Keratinocyte (primary cell): ENCODE data around the gene GTF3C2. TPM values are rescaled to one million over a fixed set of nuclear protein-coding genes. Genes with fewer than 3 reads are reported as not detected.
A peak's percentile ranks its signal among the peaks of the same experiment; 100 is the strongest.

Source experiments
- DNase-seq: peaks from one replicate; pipeline ENCODE4 v3.0.0-alpha.2; 2011; ENCODE audit warnings: low read depth, missing footprints, low spot score
- FAIRE-seq: peaks from 2 replicates; lab custom pipeline; 2011; peaks lifted over from hg19 to GRCh38; lab: Jason Lieb, UNC
- H2AFZ ChIP-seq: 2 replicates; pipeline ENCODE4 v1.6.0; 2012; ENCODE audit warnings: low read length, control low read depth, inconsistent platforms; ENCODE audit not compliant: control insufficient read depth
- H3K27ac ChIP-seq: 2 replicates; pipeline ENCODE4 v1.5.1; 2011; ENCODE audit warnings: low read length; ENCODE audit not compliant: control insufficient read depth, insufficient read depth
- H3K27me3 ChIP-seq: 3 replicates; pipeline ENCODE4 v1.6.0; 2011; ENCODE audit warnings: low read length; ENCODE audit not compliant: control insufficient read depth, insufficient read depth; ENCODE audit errors: extremely low read depth
- H3K36me3 ChIP-seq, 2 experiments: 2 replicates in 1 of 2; 3 replicates in 1 of 2; pipeline ENCODE4 v1.5.1; 2011; ENCODE audit warnings: low read length in 2 of 2, mild to moderate bottlenecking in 1 of 2; ENCODE audit not compliant: control insufficient read depth in 2 of 2, insufficient read depth in 2 of 2; ENCODE audit errors: extremely low read depth in 1 of 2
- H3K4me1 ChIP-seq: 3 replicates; pipeline ENCODE4 v1.5.1; 2011; ENCODE audit warnings: low read length; ENCODE audit not compliant: control insufficient read depth, insufficient read depth; ENCODE audit errors: extremely low read depth
- H3K4me2 ChIP-seq: 3 replicates; pipeline ENCODE4 v1.6.0; 2011; ENCODE audit warnings: low read depth, low read length; ENCODE audit not compliant: control insufficient read depth, insufficient read depth; ENCODE audit errors: extremely low read depth
- H3K4me3 ChIP-seq, 3 experiments: fragments of 200-600 bp in 1 of 3; sonication (generic) in 1 of 3; 2 replicates in 2 of 3; 3 replicates in 1 of 3; pipeline ENCODE4 v1.5.1; 2011 to 2016; ENCODE audit warnings: low read length in 3 of 3, mild to moderate bottlenecking in 3 of 3, control low read depth in 2 of 3, inconsistent platforms in 1 of 3, low read depth in 1 of 3, mixed read lengths in 1 of 3, mixed run types in 1 of 3, moderate library complexity in 1 of 3; ENCODE audit not compliant: control insufficient read depth in 2 of 3, insufficient read depth in 2 of 3; ENCODE audit errors: extremely low read depth in 1 of 3
- H3K79me2 ChIP-seq: 2 replicates; pipeline ENCODE4 v1.6.0; 2012; ENCODE audit warnings: low read length; ENCODE audit not compliant: control insufficient read depth, insufficient read depth
- H3K9ac ChIP-seq: 3 replicates; pipeline ENCODE4 v1.6.0; 2011; ENCODE audit warnings: low read length; ENCODE audit not compliant: control insufficient read depth, insufficient read depth; ENCODE audit errors: extremely low read depth
- H3K9me1 ChIP-seq: 3 replicates; pipeline ENCODE4 v1.6.0; 2011; ENCODE audit warnings: low read length; ENCODE audit not compliant: control insufficient read depth, insufficient read depth; ENCODE audit errors: extremely low read depth
- H3K9me3 ChIP-seq: 2 replicates; pipeline ENCODE4 v1.5.1; 2012; ENCODE audit warnings: low read depth, low read length; ENCODE audit not compliant: control insufficient read depth
- H4K20me1 ChIP-seq: 3 replicates; pipeline ENCODE4 v1.6.0; 2011; ENCODE audit warnings: low read length; ENCODE audit not compliant: control insufficient read depth, insufficient read depth; ENCODE audit errors: extremely low read depth
- EZH2 ChIP-seq: IDR thresholded peaks from one replicate; pipeline ENCODE4 v1.6.1; 2012; ENCODE audit warnings: inconsistent platforms, mild to moderate bottlenecking, low read length, moderate library complexity
- dilution Hi-C: fragments of 300-500 bp; cut with MboI; formaldehyde crosslinking; loops from one replicate; pipeline ENCODE4 v1.7.0; 2020; ENCODE audit warnings: low sequenced_read_pairs; ENCODE audit not compliant: extremely low pct_ligation_motif_present
- polyA plus RNA-seq, 5 experiments: library from polyadenylated mRNA; depleted of rRNA in 3 of 5; stranded (reverse) in 3 of 5; stranded (forward) in 1 of 5; unstranded in 1 of 5; fragments of >200 nt; gene quantifications; 1 replicate in 1 of 5; 2 replicates in 3 of 5; 3 replicates in 1 of 5; pipeline versions ENCODE4 v1.2.1 to v1.2.3, GENCODE V29; 2011 to 2012; ENCODE audit warnings: missing spikeins in 2 of 5, low read depth in 1 of 5, low replicate concordance in 1 of 5
- TF ChIP-seq, protein P1 (sequence below), 3 experiments: IDR thresholded peaks in 1 of 3; conservative IDR thresholded peaks in 1 of 3; optimal IDR thresholded peaks in 1 of 3; 2 replicates in 2 of 3; 3 replicates in 1 of 3; pipeline versions ENCODE3 to v1.5.1; 2011; ENCODE audit warnings: low read length in 3 of 3, mild to moderate bottlenecking in 3 of 3, moderate library complexity in 2 of 3, control low read depth in 1 of 3, inconsistent platforms in 1 of 3; ENCODE audit not compliant: insufficient read depth in 2 of 3; ENCODE audit errors: extremely low read depth in 1 of 3

GTF3C2 gene
- polyA plus RNA-seq, 1 donor (not counting 4 experiments of a cell fraction or from before 2014, with no cell fraction given), result 53.4 TPM

DNA sequence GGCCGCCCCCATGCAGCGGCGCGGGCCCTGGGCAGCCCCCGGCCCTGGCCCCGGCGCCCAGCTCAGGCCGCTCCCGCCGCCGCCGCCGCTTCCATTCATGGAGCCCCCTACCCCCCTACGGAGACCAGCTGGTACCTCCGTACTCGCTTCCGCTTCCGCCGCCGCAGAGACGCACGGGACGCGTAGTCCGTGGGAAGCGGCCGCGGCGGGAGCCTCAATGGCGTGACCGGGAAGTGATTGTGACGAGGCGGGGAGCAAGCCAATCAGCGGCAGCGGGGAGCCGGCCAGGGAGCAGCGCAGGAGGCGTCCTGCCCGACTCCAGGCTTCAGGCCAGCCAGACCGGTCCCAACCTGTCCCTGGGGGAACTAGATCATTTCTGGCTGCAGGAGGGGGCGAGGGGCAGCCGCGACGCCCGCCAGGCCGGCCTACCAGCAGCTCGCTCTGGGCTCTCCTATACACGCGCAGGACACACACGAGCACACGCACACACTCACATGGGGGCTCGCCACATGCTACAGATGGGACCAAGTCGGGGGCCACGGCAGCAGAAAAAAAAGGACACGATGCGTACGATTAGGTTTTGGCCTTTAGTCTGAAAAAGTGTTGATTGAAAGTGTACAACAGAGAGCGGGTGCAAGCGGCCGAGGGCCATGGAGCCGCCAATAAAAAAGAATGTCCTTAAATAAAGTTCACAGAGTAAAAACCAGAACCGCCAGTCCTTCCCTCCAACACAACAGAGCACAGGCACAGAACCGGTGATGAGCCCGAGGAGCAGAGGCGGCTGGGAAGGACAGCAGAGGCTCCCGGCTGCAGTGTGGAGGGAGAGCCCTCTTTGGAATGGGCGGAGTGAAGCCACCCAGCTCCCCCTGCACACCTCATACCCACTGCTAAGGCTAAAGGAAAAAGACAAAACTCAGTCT, 24.3 kb upstream of the GTF3C2 start, which contains the start of gene ZNF513:
TSS of gene ZNF513 (minus strand) at position 109 of the 920 bp plus-strand sequence. CDS start 208 bp downstream, outside the sequence.
- Histone ChIP-seq H4K20me1 (peaks cover 3% of the 10 kb centered on the region), H3K27me3 (no peaks in the 10 kb centered on the region), H3K9me1 (no peaks in the 10 kb centered on the region), H3K36me3 (peaks cover 42 to 50% of the 10 kb centered on the region in 2 experiments), H2AFZ (peak within 1 kb of the TSS; percentile 58), H3K9ac (peak within 1 kb of the TSS; percentile 91), H3K9me3 (no peaks in the 10 kb centered on the region), H3K4me2 (peak within 1 kb of the TSS; percentile 88), H3K79me2 (peaks cover 29% of the 10 kb centered on the region), H3K4me1 (peaks cover 22% of the 10 kb centered on the region), H3K4me3 (peak within 1 kb of the TSS; percentile 75 to 94 (median 94)), H3K27ac (peak within 1 kb of the TSS; percentile 86)
- TF ChIP-seq, protein P1, sequence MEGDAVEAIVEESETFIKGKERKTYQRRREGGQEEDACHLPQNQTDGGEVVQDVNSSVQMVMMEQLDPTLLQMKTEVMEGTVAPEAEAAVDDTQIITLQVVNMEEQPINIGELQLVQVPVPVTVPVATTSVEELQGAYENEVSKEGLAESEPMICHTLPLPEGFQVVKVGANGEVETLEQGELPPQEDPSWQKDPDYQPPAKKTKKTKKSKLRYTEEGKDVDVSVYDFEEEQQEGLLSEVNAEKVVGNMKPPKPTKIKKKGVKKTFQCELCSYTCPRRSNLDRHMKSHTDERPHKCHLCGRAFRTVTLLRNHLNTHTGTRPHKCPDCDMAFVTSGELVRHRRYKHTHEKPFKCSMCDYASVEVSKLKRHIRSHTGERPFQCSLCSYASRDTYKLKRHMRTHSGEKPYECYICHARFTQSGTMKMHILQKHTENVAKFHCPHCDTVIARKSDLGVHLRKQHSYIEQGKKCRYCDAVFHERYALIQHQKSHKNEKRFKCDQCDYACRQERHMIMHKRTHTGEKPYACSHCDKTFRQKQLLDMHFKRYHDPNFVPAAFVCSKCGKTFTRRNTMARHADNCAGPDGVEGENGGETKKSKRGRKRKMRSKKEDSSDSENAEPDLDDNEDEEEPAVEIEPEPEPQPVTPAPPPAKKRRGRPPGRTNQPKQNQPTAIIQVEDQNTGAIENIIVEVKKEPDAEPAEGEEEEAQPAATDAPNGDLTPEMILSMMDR (optimal IDR thresholded peaks at IDR 0.05 in 1 of 3, IDR thresholded peaks at IDR 0.05 in 1 of 3, conservative IDR thresholded peaks at IDR 0.05 in 1 of 3; ENCODE audit: extremely low read depth in 1 of 3, insufficient read depth in 2 of 3, low read length in 3 of 3), result no peak
- TF ChIP-seq EZH2, result no peak
- dilution Hi-C loops, result no loop called here
- FAIRE-seq (peak; percentile 59), DNase-seq (peak; percentile 74)

DNA sequence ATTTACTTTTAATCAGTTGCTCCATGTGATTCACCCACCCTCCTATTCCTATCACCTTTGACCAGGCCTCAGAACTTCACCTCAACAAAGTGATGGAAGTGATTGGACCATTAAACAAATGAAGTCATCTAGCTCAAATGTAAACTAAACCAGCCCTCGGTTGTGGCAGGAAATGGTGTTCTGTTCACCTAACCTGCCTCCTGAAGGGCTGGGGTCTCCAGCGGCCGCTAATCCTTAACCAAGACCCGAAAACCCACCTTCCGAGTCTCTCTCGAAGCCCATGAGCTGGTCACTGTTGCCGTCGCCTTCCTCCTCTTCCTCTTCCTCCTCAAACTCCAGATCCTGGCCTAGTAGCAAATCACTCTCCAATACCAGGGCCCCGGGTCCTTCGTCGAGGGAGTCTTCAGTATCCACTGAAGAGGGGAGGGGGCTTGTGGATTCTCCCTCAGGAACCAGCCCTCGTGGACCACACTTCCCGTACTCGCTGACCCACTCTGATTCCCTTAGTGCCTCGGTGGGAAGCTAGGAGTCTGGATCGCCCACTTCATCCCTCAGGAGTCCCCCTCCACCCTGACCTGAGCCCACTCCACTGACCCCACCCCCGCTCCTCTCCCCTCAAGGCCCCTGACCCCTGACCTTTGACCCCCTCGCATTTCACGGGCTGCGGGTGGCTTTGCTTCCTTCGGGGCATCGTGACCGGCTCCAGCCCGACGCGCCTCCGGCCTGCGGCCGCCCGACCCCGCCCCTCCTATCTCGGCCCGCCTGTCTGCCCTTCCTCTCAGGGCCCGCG, 23.5 kb upstream of the GTF3C2 start:
- no peak for TF ChIP-seq EZH2
- TF ChIP-seq, protein P1 (optimal IDR thresholded peaks at IDR 0.05 in 1 of 3, IDR thresholded peaks at IDR 0.05 in 1 of 3, conservative IDR thresholded peaks at IDR 0.05 in 1 of 3; ENCODE audit: extremely low read depth in 1 of 3, insufficient read depth in 2 of 3, low read length in 3 of 3), result no peak
- FAIRE-seq (peak; percentile 23), DNase-seq (no peak)
- H3K4me2 ChIP-seq, result peak overlapping the region; percentile 88
- peak overlapping the region; percentile 10 for H2AFZ ChIP-seq
- peaks cover 22% of the 10 kb centered on the region for H3K4me1 ChIP-seq
- no peaks in the 10 kb centered on the region for H3K9me1 ChIP-seq
- H4K20me1 ChIP-seq, result peaks cover 3% of the 10 kb centered on the region
- dilution Hi-C loops, result no loop called here
- H3K9me3 ChIP-seq, result no peaks in the 10 kb centered on the region
- peak overlapping the region; percentile 91 for H3K9ac ChIP-seq
- peaks cover 29% of the 10 kb centered on the region for H3K79me2 ChIP-seq
- peaks cover 46 to 50% of the 10 kb centered on the region in 2 experiments for H3K36me3 ChIP-seq
- peak overlapping the region; percentile 86 for H3K27ac ChIP-seq
- no peaks in the 10 kb centered on the region for H3K27me3 ChIP-seq
- H3K4me3 ChIP-seq, result peak overlapping the region; percentile 75 to 94 (median 94)
